Measurements from ENCODE around the gene ERC2. TPM values are rescaled to one million over a fixed set of nuclear protein-coding genes. Genes with fewer than 3 reads are reported as not detected.

The ERC2 gene
- total RNA-seq, 1 experiment from 2014 or later: 0.77 TPM

GRCh38 chr3:55486101-55486856 lies 982.0 kb downstream of the ERC2 start:
- TF ChIP-seq EZH2phosphoT487 (IDR thresholded peaks at IDR 0.05; ENCODE audit: borderline replicate concordance, low read length): no peak
- TF ChIP-seq EZH2 (IDR thresholded peaks at IDR 0.05; ENCODE audit: low read length, unreplicated experiment): no peak
- TF ChIP-seq CTCF (conservative IDR thresholded peaks at IDR 0.05; ENCODE audit: low read depth, low read length): no peak
- peak overlapping the region; percentile 73 for H3K9ac ChIP-seq (ENCODE audit: low read length)
- TSS peak; percentile 40 for BruUV-seq (replicated peaks)
- H3K9me2 ChIP-seq (replicated peaks; ENCODE audit: low read length): no peaks in the 10 kb centered on the region
- H3K9me3 ChIP-seq (ENCODE audit: low read length): no peaks in the 10 kb centered on the region
- DNase-seq (peak; percentile 78), ATAC-seq (peak; percentile 29)
- peak overlapping the region; percentile 84 for H3K27ac ChIP-seq (ENCODE audit: low read length)
- intact Hi-C loops (cut with micrococcal nuclease): loop anchor here (1.0 to 5.0 kb wide), 8 partner anchors 26 to 765 kb away; no protein-coding TSS in a partner anchor
- ChIA-PET POLR2A (ENCODE audit: unreplicated experiment) (interaction anchor here (0.5 to 0.7 kb wide), 3 partner anchors 17 to 396 kb away, joined by 3 to 5 read pairs (median 4); no protein-coding TSS in a partner anchor), CTCF (interaction anchor here (0.7 to 0.9 kb wide), 3 partner anchors 26 to 302 kb away, joined by 3 to 4 read pairs (median 4); no protein-coding TSS in a partner anchor)
- H3K4me1 ChIP-seq (ENCODE audit: insufficient read depth, low read length): peaks cover 33% of the 10 kb centered on the region
- H4K20me1 ChIP-seq (ENCODE audit: low read length): no peaks in the 10 kb centered on the region
- peaks cover 4% of the 10 kb centered on the region for H3F3A ChIP-seq (ENCODE audit: low read length, unreplicated experiment)
- H3K4me2 ChIP-seq (ENCODE audit: low read length): peak overlapping the region; percentile 93
- H3K79me2 ChIP-seq (ENCODE audit: low read length): peaks cover 30% of the 10 kb centered on the region
- no peaks in the 10 kb centered on the region for H3K36me3 ChIP-seq (ENCODE audit: low read depth, low read length)
- peak overlapping the region; percentile 90 for H3K4me3 ChIP-seq (ENCODE audit: low read length)
- peak overlapping the region; percentile 92 for H2AFZ ChIP-seq (ENCODE audit: low read length)
- H3K27me3 ChIP-seq (ENCODE audit: low read length): no peaks in the 10 kb centered on the region

- Histone ChIP-seq H3K27ac (ENCODE audit: low read length) (peak overlapping the region; percentile 84), H3K36me3 (ENCODE audit: low read depth, low read length) (no peaks in the 10 kb centered on the region), H3K9me3 (ENCODE audit: low read length) (no peaks in the 10 kb centered on the region), H3K79me2 (ENCODE audit: low read length) (peaks cover 33% of the 10 kb centered on the region), H2AFZ (ENCODE audit: low read length) (peak overlapping the region; percentile 92), H4K20me1 (ENCODE audit: low read length) (no peaks in the 10 kb centered on the region), H3K9me2 (replicated peaks; ENCODE audit: low read length) (no peaks in the 10 kb centered on the region), H3K9ac (ENCODE audit: low read length) (peak overlapping the region; percentile 73), H3K4me3 (ENCODE audit: low read length) (peak overlapping the region; percentile 90), H3K4me1 (ENCODE audit: insufficient read depth, low read length) (peaks cover 22% of the 10 kb centered on the region), H3K27me3 (ENCODE audit: low read length) (no peaks in the 10 kb centered on the region), H3K4me2 (ENCODE audit: low read length) (peak overlapping the region; percentile 93), H3F3A (ENCODE audit: low read length, unreplicated experiment) (peaks cover under 1% of the 10 kb centered on the region)
- CTCF ChIA-PET: interaction anchor here (0.6 to 0.9 kb wide), 3 partner anchors 39 to 630 kb away, joined by 3 to 5 read pairs (median 3); no protein-coding TSS in a partner anchor
- ATAC-seq (peak; percentile 33), DNase-seq (peak; percentile 82)
- TF ChIP-seq CTCF (conservative IDR thresholded peaks at IDR 0.05; ENCODE audit: low read depth, low read length): peak; percentile 46
- no peak for TF ChIP-seq EZH2phosphoT487 (IDR thresholded peaks at IDR 0.05; ENCODE audit: borderline replicate concordance, low read length)
- intact Hi-C loops (cut with micrococcal nuclease): loop anchor here (1.0 to 5.0 kb wide), 5 partner anchors 237 to 633 kb away; no protein-coding TSS in a partner anchor
- POLR2A ChIA-PET (ENCODE audit: unreplicated experiment): interaction anchor here (0.7 kb wide), 1 partner anchor 77 kb away, joined by 5 read pairs; no protein-coding TSS in a partner anchor
- TSS peak; percentile 21 for BruUV-seq (replicated peaks)
These were observed 983.2 kb downstream of the ERC2 start for GRCh38 chr3:55484801-55485791.

All from PC-3 (cell line).